KMS-11 (cell line): ENCODE results near the gene EFCAB6.

Source experiments
- H2AFZ ChIP-seq: fragments of 200-600 bp; sonication (generic); 2 replicates; pipeline ENCODE4 v1.6.1; 2016; ENCODE audit warnings: antibody characterized with exemption, mixed run types, low read depth
- H3K27ac ChIP-seq: fragments of 200-600 bp; sonication (generic); 2 replicates; pipeline ENCODE4 v1.6.1; 2016; ENCODE audit warnings: mild to moderate bottlenecking, mixed run types
- H3K27me3 ChIP-seq: fragments of 200-600 bp; sonication (generic); 2 replicates; pipeline ENCODE4 v1.6.1; 2017; ENCODE audit warnings: mild to moderate bottlenecking, low read depth, mixed run types, moderate library complexity; ENCODE audit not compliant: insufficient read depth
- H3K36me3 ChIP-seq: fragments of 200-600 bp; sonication (generic); 2 replicates; pipeline ENCODE4 v1.6.1; 2017; ENCODE audit warnings: mild to moderate bottlenecking, mixed run types; ENCODE audit not compliant: insufficient read depth
- H3K4me1 ChIP-seq: fragments of 200-600 bp; sonication (generic); 2 replicates; pipeline ENCODE4 v1.6.1; 2016; ENCODE audit warnings: mild to moderate bottlenecking, low read depth, mixed run types; ENCODE audit not compliant: poor library complexity, severe bottlenecking
- H3K4me2 ChIP-seq: fragments of 200-600 bp; sonication (generic); 2 replicates; pipeline ENCODE4 v1.7.0; 2016; ENCODE audit warnings: mild to moderate bottlenecking, mixed run types
- H3K4me3 ChIP-seq: fragments of 200-600 bp; sonication (generic); IDR thresholded peaks from 2 replicates; pipeline ENCODE4 v1.6.1; 2017; ENCODE audit warnings: low read depth, low read length, mixed read lengths; ENCODE audit not compliant: insufficient read depth
- H3K79me2 ChIP-seq: fragments of 200-600 bp; sonication (generic); 2 replicates; pipeline ENCODE4 v1.6.1; 2016; ENCODE audit warnings: low read depth, mixed run types; ENCODE audit not compliant: insufficient read depth
- H3K9ac ChIP-seq: fragments of 200-600 bp; sonication (generic); 2 replicates; pipeline ENCODE4 v1.6.1; 2016; ENCODE audit warnings: mild to moderate bottlenecking, mixed run types
- H4K20me1 ChIP-seq: fragments of 200-600 bp; sonication (generic); 2 replicates; pipeline ENCODE4 v1.6.1; 2016; ENCODE audit warnings: mild to moderate bottlenecking, mixed run types; ENCODE audit not compliant: insufficient read depth
- CTCF ChIP-seq: fragments of 200-600 bp; sonication (generic); conservative IDR thresholded peaks from 2 replicates; pipeline ENCODE4 v1.6.1; 2017; ENCODE audit warnings: low read depth, mild to moderate bottlenecking, antibody characterized with exemption, low read length, moderate library complexity, mixed read lengths

Gene EFCAB6

GRCh38 chr22:43627485-43628213 lies 184.5 kb downstream of the EFCAB6 start:
- H3K36me3 ChIP-seq = no peaks in the 10 kb centered on the region
- H3K4me2 ChIP-seq = no peak overlapping the region
- no peak overlapping the region for H2AFZ ChIP-seq
- TF ChIP-seq CTCF = no peak
- H4K20me1 ChIP-seq = no peaks in the 10 kb centered on the region
- no peak overlapping the region for H3K27ac ChIP-seq
- H3K27me3 ChIP-seq = peaks cover 7% of the 10 kb centered on the region; the same call in 1 of the 2 replicates
- H3K4me3 ChIP-seq = no peak overlapping the region
- no peaks in the 10 kb centered on the region for H3K4me1 ChIP-seq
- H3K79me2 ChIP-seq = no peaks in the 10 kb centered on the region
- no peak overlapping the region for H3K9ac ChIP-seq

GRCh38 chr22:43625242-43625641 lies 186.9 kb downstream of the EFCAB6 start:
- Histone ChIP-seq H3K4me3 (no peak overlapping the region), H2AFZ (no peak overlapping the region), H3K79me2 (no peaks in the 10 kb centered on the region)

GRCh38 chr22:43624144-43624998 lies 187.7 kb downstream of the EFCAB6 start:
- Histone ChIP-seq H3K4me3 (no peak overlapping the region), H3K27me3 (peaks cover 7% of the 10 kb centered on the region; the same call in 1 of the 2 replicates), H3K4me2 (no peak overlapping the region), H3K9ac (no peak overlapping the region), H3K4me1 (no peaks in the 10 kb centered on the region), H3K79me2 (no peaks in the 10 kb centered on the region), H3K36me3 (no peaks in the 10 kb centered on the region), H4K20me1 (no peaks in the 10 kb centered on the region), H3K27ac (no peak overlapping the region), H2AFZ (no peak overlapping the region)
- no peak for TF ChIP-seq CTCF

More at GRCh38 chr22:43625242-43625641, 186.9 kb downstream of the EFCAB6 start:
- Histone ChIP-seq H3K36me3 (no peaks in the 10 kb centered on the region), H3K4me2 (no peak overlapping the region), H3K4me1 (no peaks in the 10 kb centered on the region), H3K9ac (no peak overlapping the region), H3K27ac (no peak overlapping the region), H3K27me3 (peaks cover 7% of the 10 kb centered on the region; the same call in 1 of the 2 replicates), H4K20me1 (no peaks in the 10 kb centered on the region)
- TF ChIP-seq CTCF = no peak

GRCh38 chr22:43622886-43623285 lies 189.2 kb downstream of the EFCAB6 start:
- no peak overlapping the region for H3K27ac ChIP-seq
- H3K79me2 ChIP-seq = no peaks in the 10 kb centered on the region
- no peak overlapping the region for H3K4me3 ChIP-seq
- no peak overlapping the region for H2AFZ ChIP-seq
- H3K36me3 ChIP-seq = no peaks in the 10 kb centered on the region
- H3K4me1 ChIP-seq = no peaks in the 10 kb centered on the region
- TF ChIP-seq CTCF = no peak
- no peaks in the 10 kb centered on the region for H4K20me1 ChIP-seq
- H3K4me2 ChIP-seq = no peak overlapping the region
- H3K9ac ChIP-seq = no peak overlapping the region
- H3K27me3 ChIP-seq = peaks cover 7% of the 10 kb centered on the region; the same call in 1 of the 2 replicates
